ENCODE measurements around the gene CIRBP. TPM values are rescaled to one million over a fixed set of nuclear protein-coding genes. Genes with fewer than 3 reads are reported as not detected.

The CIRBP gene
- total and polyA plus RNA-seq, 9 donors, result 602 to 1,254 (median 855) TPM

DNA sequence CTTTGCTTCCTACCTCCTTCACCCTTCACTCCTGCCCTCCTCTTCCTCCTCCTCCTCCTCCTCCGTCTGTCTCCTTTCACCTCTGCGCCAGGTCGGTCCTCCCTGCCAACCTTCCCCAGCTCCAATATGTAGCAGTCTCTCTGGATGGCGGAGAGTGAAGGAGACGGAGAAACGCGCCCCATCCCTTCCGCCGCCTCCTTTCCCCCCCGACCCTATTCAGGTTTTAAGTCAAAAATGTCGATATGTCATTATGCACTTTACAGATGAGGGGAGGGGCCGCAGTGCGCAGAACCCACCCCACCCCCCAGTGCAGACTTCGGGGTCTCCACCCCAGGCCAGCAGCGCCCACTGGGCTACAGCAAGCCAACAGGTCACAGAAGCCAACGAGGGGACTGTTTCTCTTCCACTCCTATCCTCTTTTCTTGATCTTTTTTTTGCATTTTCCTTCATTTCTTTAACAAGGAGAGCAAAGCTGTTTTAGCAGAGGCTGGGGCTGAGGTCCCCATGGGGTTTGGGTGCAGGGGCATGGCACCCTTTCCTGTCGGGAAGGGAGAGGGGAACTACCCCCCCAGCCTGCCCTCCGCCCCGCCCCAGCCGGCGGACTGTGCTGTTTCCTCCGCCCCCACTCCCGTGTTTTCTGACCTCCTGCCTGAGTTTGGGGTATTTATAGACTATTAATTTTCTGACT lies 11.5 kb upstream of the CIRBP start:
- no peaks in the 10 kb centered on the region for H3K36me3 ChIP-seq
- no peaks in the 10 kb centered on the region for H3K9me3 ChIP-seq
- peak overlapping the region; percentile 89 to 91 for H3K27ac ChIP-seq
- intact Hi-C loops (cut with DNase I), result no loop called here
- TF ChIP-seq, protein P1, sequence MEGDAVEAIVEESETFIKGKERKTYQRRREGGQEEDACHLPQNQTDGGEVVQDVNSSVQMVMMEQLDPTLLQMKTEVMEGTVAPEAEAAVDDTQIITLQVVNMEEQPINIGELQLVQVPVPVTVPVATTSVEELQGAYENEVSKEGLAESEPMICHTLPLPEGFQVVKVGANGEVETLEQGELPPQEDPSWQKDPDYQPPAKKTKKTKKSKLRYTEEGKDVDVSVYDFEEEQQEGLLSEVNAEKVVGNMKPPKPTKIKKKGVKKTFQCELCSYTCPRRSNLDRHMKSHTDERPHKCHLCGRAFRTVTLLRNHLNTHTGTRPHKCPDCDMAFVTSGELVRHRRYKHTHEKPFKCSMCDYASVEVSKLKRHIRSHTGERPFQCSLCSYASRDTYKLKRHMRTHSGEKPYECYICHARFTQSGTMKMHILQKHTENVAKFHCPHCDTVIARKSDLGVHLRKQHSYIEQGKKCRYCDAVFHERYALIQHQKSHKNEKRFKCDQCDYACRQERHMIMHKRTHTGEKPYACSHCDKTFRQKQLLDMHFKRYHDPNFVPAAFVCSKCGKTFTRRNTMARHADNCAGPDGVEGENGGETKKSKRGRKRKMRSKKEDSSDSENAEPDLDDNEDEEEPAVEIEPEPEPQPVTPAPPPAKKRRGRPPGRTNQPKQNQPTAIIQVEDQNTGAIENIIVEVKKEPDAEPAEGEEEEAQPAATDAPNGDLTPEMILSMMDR (IDR thresholded peaks at IDR 0.05), result no peak
- TF ChIP-seq POLR2A (IDR thresholded peaks at IDR 0.05), result no peak
- DNase-seq, result no peak
- no peak overlapping the region for H3K4me3 ChIP-seq
- no peaks in the 10 kb centered on the region for H3K27me3 ChIP-seq
- WGBS, 3 donors, result 52 to 56% (median 54%) methylated on average over 23 of the region's 23 CpGs
- H3K4me1 ChIP-seq (ENCODE audit: insufficient read depth), result peaks cover 42% of the 10 kb centered on the region

DNA sequence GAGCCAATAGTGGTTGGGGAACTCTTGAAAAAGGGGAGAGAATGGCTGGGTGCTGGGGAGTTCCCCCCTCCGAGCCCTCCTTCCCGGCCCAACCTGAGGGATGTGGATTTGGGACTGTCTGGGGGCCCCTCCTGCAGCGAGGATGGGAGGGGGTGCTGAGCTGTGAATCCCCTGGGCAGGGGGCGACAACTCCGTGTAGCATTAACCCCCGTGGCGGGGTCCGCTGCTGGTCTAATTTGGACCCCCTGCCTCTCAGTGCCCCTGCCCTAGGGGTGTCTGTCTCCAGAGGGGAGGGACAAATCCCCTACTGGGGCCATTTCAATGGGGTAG lies 11.0 kb upstream of the CIRBP start:
- Histone ChIP-seq H3K4me3 (no peak overlapping the region), H3K27me3 (no peaks in the 10 kb centered on the region), H3K27ac (peak overlapping the region; percentile 89 to 91), H3K4me1 (ENCODE audit: insufficient read depth) (peaks cover 45% of the 10 kb centered on the region), H3K36me3 (no peaks in the 10 kb centered on the region), H3K9me3 (no peaks in the 10 kb centered on the region)
- no peak for DNase-seq
- intact Hi-C loops (cut with DNase I), result no loop called here
- WGBS, 3 donors, result 43 to 56% (median 55%) methylated on average over 3 to 8 of the region's 8 CpGs
- TF ChIP-seq POLR2A (IDR thresholded peaks at IDR 0.05) (no peak), EP300 (IDR thresholded peaks at IDR 0.05) (no peak)
- TF ChIP-seq, protein P1 (IDR thresholded peaks at IDR 0.05), result no peak

DNA sequence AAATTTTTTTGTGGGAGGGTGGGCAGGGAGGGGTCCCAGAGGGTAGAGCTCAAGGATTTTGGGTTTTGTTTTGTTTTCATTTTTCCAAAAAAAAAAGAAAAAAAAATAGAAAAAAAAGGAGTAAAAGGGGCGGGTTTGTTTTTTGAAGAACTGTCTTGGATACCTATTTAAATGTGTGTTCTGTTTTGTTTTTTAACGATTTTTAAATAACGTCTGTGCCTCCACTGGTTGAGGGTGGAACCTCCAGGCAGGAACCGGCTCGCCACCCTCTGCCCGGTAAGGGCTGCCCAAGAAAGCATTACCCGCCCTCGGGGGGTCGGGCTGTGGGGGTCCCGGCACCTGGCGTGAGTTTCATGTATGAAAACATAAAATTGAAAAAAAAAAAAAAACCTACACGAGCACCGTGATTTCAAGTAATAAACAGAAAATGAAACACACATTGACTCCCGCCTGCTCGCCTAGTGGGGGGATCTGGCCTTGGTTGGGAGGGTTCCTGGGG lies 10.4 kb upstream of the CIRBP start:
- H3K4me1 ChIP-seq (ENCODE audit: insufficient read depth), result peaks cover 40% of the 10 kb centered on the region
- TF ChIP-seq, protein P1 (IDR thresholded peaks at IDR 0.05), result no peak
- TF ChIP-seq POLR2A (IDR thresholded peaks at IDR 0.05) (no peak), EP300 (IDR thresholded peaks at IDR 0.05) (no peak)
- no peaks in the 10 kb centered on the region for H3K27me3 ChIP-seq
- no peaks in the 10 kb centered on the region for H3K9me3 ChIP-seq
- H3K4me3 ChIP-seq, result peak overlapping the region; percentile 1
- DNase-seq, result no peak
- H3K27ac ChIP-seq, result peak overlapping the region; percentile 89 to 91
- WGBS, 3 donors, result 4 to 9% (median 6%) methylated on average over 15 of the region's 15 CpGs
- intact Hi-C loops (cut with DNase I), result no loop called here
- H3K36me3 ChIP-seq, result no peaks in the 10 kb centered on the region

DNA sequence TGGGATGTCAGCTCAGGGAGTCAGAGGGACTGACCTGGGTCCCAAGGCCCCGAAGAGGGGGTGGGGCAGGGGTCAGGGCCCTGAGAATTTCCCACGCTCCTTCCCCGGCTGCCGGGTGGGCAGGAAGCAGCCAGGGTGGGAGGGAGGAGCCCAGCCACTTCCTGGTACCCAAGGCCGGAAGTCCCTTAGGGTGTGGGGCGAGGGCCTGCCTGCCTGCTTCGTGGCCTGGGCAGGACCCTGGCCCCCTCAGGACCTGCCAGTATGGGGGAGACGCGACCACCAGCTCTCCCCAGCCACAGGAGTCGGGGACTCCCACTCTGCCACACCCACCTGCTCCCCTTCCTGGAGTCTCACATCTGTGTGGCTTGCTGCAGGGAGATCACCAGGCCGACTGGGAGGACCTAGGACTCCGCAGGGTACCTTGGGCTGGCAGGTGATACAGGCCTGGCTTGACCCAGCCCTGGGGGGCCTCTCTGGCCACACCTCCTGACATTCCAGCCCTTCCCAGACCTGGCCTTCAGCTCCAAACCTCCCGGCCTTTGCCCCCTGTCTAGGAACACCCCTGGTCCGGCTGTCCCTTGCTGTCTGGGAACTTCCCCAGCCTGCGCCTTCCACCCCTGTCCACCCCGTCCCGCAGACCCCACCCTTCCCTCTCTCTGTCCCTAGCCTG lies 9.8 kb upstream of the CIRBP start:
- 22 to 35% (median 23%) methylated on average over 11 to 17 of the region's 17 CpGs for WGBS, 3 donors
- Histone ChIP-seq H3K4me1 (ENCODE audit: insufficient read depth) (peaks cover 34% of the 10 kb centered on the region), H3K36me3 (no peaks in the 10 kb centered on the region), H3K27me3 (no peaks in the 10 kb centered on the region), H3K27ac (peak overlapping the region; percentile 89 to 91), H3K4me3 (peak overlapping the region; percentile 1), H3K9me3 (no peaks in the 10 kb centered on the region)
- DNase-seq, result peak; percentile 76 to 85 (median 84)
- intact Hi-C loops (cut with DNase I), result no loop called here
- TF ChIP-seq, protein P1 (IDR thresholded peaks at IDR 0.05), result no peak
- TF ChIP-seq POLR2A (IDR thresholded peaks at IDR 0.05) (peak; percentile 34), EP300 (IDR thresholded peaks at IDR 0.05) (no peak)
